H1 (cell line): ENCODE results near the gene OR10A4. TPM values are rescaled to one million over a fixed set of nuclear protein-coding genes. Genes with fewer than 3 reads are reported as not detected.

Experiments used
- CTCF ChIA-PET: fragments of 300-600 bp; sonication (Branson Sonifier 250); formaldehyde crosslinking; loops from one replicate; lab custom pipeline; 2021; ENCODE audit not compliant: partially characterized antibody; lab: Charles Lee
- POLR2A ChIA-PET: fragments of 300-600 bp; sonication (Branson Sonifier 250); formaldehyde crosslinking; loops from one replicate; lab custom pipeline; 2021; ENCODE audit warnings: inconsistent platforms; ENCODE audit not compliant: partially characterized antibody; lab: Charles Lee
- DNase-seq, 2 experiments: peaks; one replicate each; pipeline versions ENCODE4 v3.0.0 to v3.0.0-alpha.2; 2010 to 2022; ENCODE audit warnings: low spot score in 2 of 2, low read depth in 1 of 2, mixed read lengths in 1 of 2
- FAIRE-seq: peaks from 2 replicates; lab custom pipeline; 2011; peaks lifted over from hg19 to GRCh38; lab: Jason Lieb, UNC
- H2AFZ ChIP-seq: 2 replicates; pipeline ENCODE4 v1.8.1; 2012; ENCODE audit warnings: low read length, inconsistent platforms
- H2AK5ac ChIP-seq: 2 replicates; pipeline ENCODE4 v1.6.1; 2013; ENCODE audit warnings: low read depth, low read length
- H2BK120ac ChIP-seq: replicated peaks from 2 replicates; pipeline ENCODE3; 2013; ENCODE audit warnings: low read depth, low read length, inconsistent platforms
- H2BK12ac ChIP-seq: 2 replicates; pipeline ENCODE4 v1.6.1; 2013; ENCODE audit warnings: low read depth, low read length
- H2BK15ac ChIP-seq: 2 replicates; pipeline ENCODE4 v1.6.1; 2013; ENCODE audit warnings: low read length
- H2BK20ac ChIP-seq: 2 replicates; pipeline ENCODE4 v1.6.1; 2013; ENCODE audit warnings: low read length
- H2BK5ac ChIP-seq: 2 replicates; pipeline ENCODE4 v1.6.1; 2013; ENCODE audit warnings: low read depth, low read length
- H3K14ac ChIP-seq: 2 replicates; pipeline ENCODE4 v1.6.1; 2013; ENCODE audit warnings: inconsistent platforms; ENCODE audit not compliant: insufficient read length
- H3K18ac ChIP-seq: 2 replicates; pipeline ENCODE4 v1.6.1; 2013; ENCODE audit warnings: low read length; ENCODE audit errors: extremely low read depth
- H3K23ac ChIP-seq: 2 replicates; pipeline ENCODE4 v1.6.1; 2013; ENCODE audit warnings: inconsistent platforms; ENCODE audit not compliant: insufficient read length
- H3K23me2 ChIP-seq: 2 replicates; pipeline ENCODE4 v1.6.1; 2013; ENCODE audit warnings: low read depth, low read length
- H3K27ac ChIP-seq: 2 replicates; pipeline ENCODE4 v1.6.1; 2011; ENCODE audit warnings: low read depth, low read length, inconsistent platforms
- H3K27me3 ChIP-seq, 4 experiments: replicated peaks in 1 of 4; 1 replicate in 1 of 4; 2 replicates in 3 of 4; pipeline versions ENCODE4 v1.6.1 to v1.8.1; 2011 to 2013; ENCODE audit warnings: low read length in 3 of 4, mild to moderate bottlenecking in 3 of 4, inconsistent platforms in 2 of 4, mixed read lengths in 2 of 4, moderate library complexity in 1 of 4; ENCODE audit not compliant: control insufficient read depth in 3 of 4, insufficient read depth in 3 of 4; ENCODE audit errors: extremely low read depth in 1 of 4
- H3K36me3 ChIP-seq, 4 experiments: 2 replicates each; pipeline versions ENCODE4 v1.6.1 to v1.8.1; 2011 to 2013; ENCODE audit warnings: mild to moderate bottlenecking in 4 of 4, low read length in 3 of 4, moderate library complexity in 2 of 4, control low read depth in 1 of 4, inconsistent platforms in 1 of 4; ENCODE audit not compliant: insufficient read depth in 4 of 4, control insufficient read depth in 2 of 4
- H3K4ac ChIP-seq: replicated peaks from 2 replicates; pipeline ENCODE3; 2013; ENCODE audit warnings: low read length, low read depth, mixed read lengths, inconsistent platforms; ENCODE audit not compliant: insufficient read length
- H3K4me1 ChIP-seq, 4 experiments: replicated peaks in 1 of 4; 1 replicate in 1 of 4; 2 replicates in 3 of 4; pipeline versions ENCODE4 v1.6.1 to v1.8.1; 2011 to 2013; ENCODE audit warnings: low read length in 3 of 4, inconsistent platforms in 2 of 4, mixed read lengths in 1 of 4; ENCODE audit not compliant: insufficient read depth in 4 of 4, control insufficient read depth in 3 of 4
- H3K4me2 ChIP-seq, 2 experiments: 2 replicates each; pipeline versions ENCODE4 v1.6.1 to v1.8.1; 2011 to 2013; ENCODE audit warnings: low read depth in 2 of 2, low read length in 2 of 2, control low read depth in 1 of 2, inconsistent platforms in 1 of 2, mild to moderate bottlenecking in 1 of 2; ENCODE audit not compliant: insufficient read depth in 1 of 2
- H3K4me3 ChIP-seq, 4 experiments: fragments of 200-600, 300-600 bp in 1 of 4; sonication (generic), shearing (Covaris generic), sonication (Bioruptor Twin) in 1 of 4; 2 replicates each; pipeline versions ENCODE4 v1.5.1 to v1.8.1; 2011 to 2016; ENCODE audit warnings: low read length in 4 of 4, low read depth in 3 of 4, control low read depth in 2 of 4, inconsistent platforms in 2 of 4, mild to moderate bottlenecking in 2 of 4, mixed read lengths in 1 of 4, moderate library complexity in 1 of 4; ENCODE audit not compliant: insufficient read depth in 2 of 4; ENCODE audit errors: extremely low read depth in 1 of 4
- H3K56ac ChIP-seq: replicated peaks from 2 replicates; pipeline ENCODE3; 2013; ENCODE audit warnings: low read depth, mild to moderate bottlenecking, mixed read lengths, low read length, inconsistent platforms; ENCODE audit not compliant: insufficient read length
- H3K79me1 ChIP-seq: 2 replicates; pipeline ENCODE4 v1.6.1; 2013; ENCODE audit warnings: low read depth, low read length, control low read depth
- H3K79me2 ChIP-seq, 2 experiments: 2 replicates each; pipeline versions ENCODE4 v1.6.1 to v1.8.1; 2012 to 2013; ENCODE audit warnings: low read length in 2 of 2, mild to moderate bottlenecking in 2 of 2, inconsistent platforms in 1 of 2; ENCODE audit not compliant: insufficient read depth in 2 of 2, control insufficient read depth in 1 of 2
- H3K9ac ChIP-seq, 4 experiments: replicated peaks in 1 of 4; 1 replicate in 1 of 4; 2 replicates in 3 of 4; pipeline versions ENCODE4 v1.6.1 to v1.8.1; 2011 to 2013; ENCODE audit warnings: low read depth in 3 of 4, low read length in 3 of 4, control low read depth in 2 of 4, mild to moderate bottlenecking in 2 of 4, moderate library complexity in 2 of 4, inconsistent platforms in 1 of 4; ENCODE audit errors: extremely low read depth in 1 of 4
- H3K9me3 ChIP-seq, 2 experiments: 2 replicates each; pipeline versions ENCODE4 v1.6.1 to v1.8.1; 2012 to 2013; ENCODE audit warnings: mild to moderate bottlenecking in 2 of 2, moderate library complexity in 2 of 2, control low read depth in 1 of 2, inconsistent platforms in 1 of 2, low read depth in 1 of 2, low read length in 1 of 2, mixed read lengths in 1 of 2; ENCODE audit not compliant: insufficient read depth in 2 of 2
- H4K20me1 ChIP-seq, 2 experiments: replicated peaks in 1 of 2; 2 replicates each; pipeline versions ENCODE3 to v1.8.1; 2011 to 2013; ENCODE audit warnings: inconsistent platforms in 2 of 2, low read length in 2 of 2, mild to moderate bottlenecking in 1 of 2; ENCODE audit not compliant: insufficient read depth in 2 of 2, control insufficient read depth in 1 of 2
- H4K5ac ChIP-seq: 2 replicates; pipeline ENCODE4 v1.6.1; 2013; ENCODE audit warnings: low read length, low read depth, mixed read lengths, inconsistent platforms; ENCODE audit not compliant: insufficient read length
- H4K8ac ChIP-seq: 2 replicates; pipeline ENCODE4 v1.8.0; 2013; ENCODE audit warnings: mild to moderate bottlenecking, moderate library complexity, low read length, inconsistent platforms; ENCODE audit not compliant: insufficient read depth; ENCODE audit errors: extremely low read depth
- H4K91ac ChIP-seq: replicated peaks from 2 replicates; pipeline ENCODE3; 2013; ENCODE audit warnings: low read length, mixed read lengths, inconsistent platforms; ENCODE audit not compliant: insufficient read length
- ATF2 ChIP-seq: IDR thresholded peaks from 2 replicates; pipeline ENCODE4 v1.6.1; 2012; ENCODE audit warnings: low read length, inconsistent platforms
- EGR1 ChIP-seq: IDR thresholded peaks from 2 replicates; pipeline ENCODE4 v1.6.1; 2011; ENCODE audit warnings: low read depth, low read length, borderline replicate concordance
- FOSL1 ChIP-seq: IDR thresholded peaks from 2 replicates; pipeline ENCODE4 v1.6.1; 2011; ENCODE audit warnings: mild to moderate bottlenecking, low read depth, low read length, moderate library complexity; ENCODE audit not compliant: insufficient read depth
- GTF2F1 ChIP-seq: IDR thresholded peaks from 2 replicates; pipeline ENCODE4 v1.6.1; 2012; ENCODE audit warnings: low read depth, low read length, improper control_type of control experiment, borderline replicate concordance
- KDM5A ChIP-seq: fragments of 200-600 bp; IDR thresholded peaks from 2 replicates; pipeline ENCODE4 v1.7.1; 2012; ENCODE audit warnings: mild to moderate bottlenecking, low read length, inconsistent platforms, mixed read lengths
- MAFK ChIP-seq: IDR thresholded peaks from 2 replicates; pipeline ENCODE4 v1.6.1; 2012; ENCODE audit warnings: low read depth, mild to moderate bottlenecking, improper control_type of control experiment, low read length
- PHF8 ChIP-seq: fragments of 200-600 bp; sonication (generic); conservative IDR thresholded peaks from 2 replicates; pipeline ENCODE4 v1.7.1; 2012; ENCODE audit warnings: low read depth, mild to moderate bottlenecking, inconsistent platforms, low read length, moderate library complexity
- POLR2A ChIP-seq, 2 experiments: IDR thresholded peaks; 1 replicate in 1 of 2; 2 replicates in 1 of 2; pipeline ENCODE4 v1.6.1; 2011; ENCODE audit warnings: low read depth in 2 of 2, low read length in 2 of 2, mild to moderate bottlenecking in 2 of 2; ENCODE audit errors: control extremely low read depth in 1 of 2
- POU5F1 ChIP-seq: IDR thresholded peaks from 2 replicates; pipeline ENCODE4 v1.6.1; 2011; ENCODE audit warnings: low read depth, mild to moderate bottlenecking, low read length, moderate library complexity
- RAD21 ChIP-seq, 2 experiments: IDR thresholded peaks in 1 of 2; conservative IDR thresholded peaks in 1 of 2; 2 replicates each; pipeline ENCODE4 v1.6.1; 2011; ENCODE audit warnings: low read depth in 2 of 2, low read length in 2 of 2, improper control_type of control experiment in 1 of 2, inconsistent platforms in 1 of 2, mild to moderate bottlenecking in 1 of 2, moderate library complexity in 1 of 2
- RBBP5 ChIP-seq: IDR thresholded peaks from 2 replicates; pipeline ENCODE4 v1.7.1; 2012; ENCODE audit warnings: low read depth, mild to moderate bottlenecking, inconsistent platforms, low read length, moderate library complexity, borderline replicate concordance
- SIN3A ChIP-seq, 2 experiments: IDR thresholded peaks in 1 of 2; conservative IDR thresholded peaks in 1 of 2; 2 replicates each; pipeline ENCODE4 v1.6.1; 2011 to 2012; ENCODE audit warnings: low read length in 2 of 2, improper control_type of control experiment in 1 of 2, low read depth in 1 of 2, mild to moderate bottlenecking in 1 of 2
- SP2 ChIP-seq: IDR thresholded peaks from 2 replicates; pipeline ENCODE4 v1.6.1; 2012; ENCODE audit warnings: mild to moderate bottlenecking, low read length, inconsistent platforms
- SP4 ChIP-seq: IDR thresholded peaks from 2 replicates; pipeline ENCODE4 v1.6.1; 2012; ENCODE audit warnings: low read length, inconsistent platforms
- polyA plus RNA-seq, 7 experiments: library from polyadenylated mRNA; depleted of rRNA in 3 of 7; stranded (reverse) in 5 of 7; unstranded in 2 of 7; fragments of >200 nt in 5 of 7; fragments of 200-250 nt in 2 of 7; gene quantifications; 1 replicate in 5 of 7; 2 replicates in 1 of 7; 4 replicates in 1 of 7; pipeline versions ENCODE4 v1.2.1 to v1.2.3, GENCODE V29; 2011 to 2013; ENCODE audit warnings: missing spikeins in 2 of 7, mixed read lengths in 2 of 7
- total RNA-seq: library from RNA; stranded (reverse); fragmentation: NEBNext Ultra II Directional; extraction: Animal tissue kit (Norgen Biotek cat#: 25700); gene quantifications from 2 replicates; pipeline ENCODE4 v1.2.1, GENCODE V29; 2021

Gene OR10A4
- total and polyA plus RNA-seq, 2 of the 8 experiments (the other 6 are each of a cell fraction or from before 2014, with no cell fraction given): not detected

GRCh38 chr11:6841694-6842093 lies 34.7 kb upstream of the OR10A4 start:
- Histone ChIP-seq H3K27me3 (no peaks in the 10 kb centered on the region), H4K20me1 (no peaks in the 10 kb centered on the region), H3K27ac (no peak overlapping the region), H3K4me2 (no peak overlapping the region), H3K56ac (no peak overlapping the region), H2BK12ac (no peak overlapping the region), H4K91ac (no peak overlapping the region), H3K23me2 (no peaks in the 10 kb centered on the region), H3K9ac (no peak overlapping the region), H2AK5ac (no peak overlapping the region), H2BK120ac (no peak overlapping the region), H3K9me3 (no peaks in the 10 kb centered on the region; a peak in 1 of 4 replicates), H2BK15ac (no peak overlapping the region), H3K18ac (no peak overlapping the region), H3K79me2 (no peaks in the 10 kb centered on the region), H2BK5ac (no peak overlapping the region), H2AFZ (no peak overlapping the region), H3K36me3 (no peaks in the 10 kb centered on the region), H4K8ac (no peak overlapping the region), H2BK20ac (no peak overlapping the region), H3K4me1 (peaks cover 0 to 3% (median 0%) of the 10 kb centered on the region in 4 experiments; a peak in 1 of 7 replicates), H3K23ac (no peak overlapping the region), H3K14ac (no peak overlapping the region), H3K79me1 (no peaks in the 10 kb centered on the region), H3K4me3 (no peak overlapping the region), H3K4ac (no peak overlapping the region), H4K5ac (no peak overlapping the region)
- DNase-seq (no peak), FAIRE-seq (no peak)
- POLR2A ChIA-PET: no interaction called here
- CTCF ChIA-PET: no interaction called here
- TF ChIP-seq RBBP5: no peak
- no peak for TF ChIP-seq PHF8
- no peak for TF ChIP-seq SP2
- no peak for TF ChIP-seq FOSL1
- no peak for TF ChIP-seq SP4
- no peak for TF ChIP-seq KDM5A
- TF ChIP-seq ATF2: no peak
- TF ChIP-seq MAFK: no peak
- no peak for TF ChIP-seq RAD21 (IDR thresholded peaks at IDR 0.05 in 1 of 2, conservative IDR thresholded peaks at IDR 0.05 in 1 of 2; ENCODE audit: low read depth in 2 of 2, low read length in 2 of 2)
- TF ChIP-seq GTF2F1: no peak
- no peak for TF ChIP-seq SIN3A (conservative IDR thresholded peaks at IDR 0.05 in 1 of 2, IDR thresholded peaks at IDR 0.05 in 1 of 2; ENCODE audit: low read depth in 1 of 2, low read length in 2 of 2)
- no peak for TF ChIP-seq EGR1
- no peak for TF ChIP-seq POU5F1
- no peak for TF ChIP-seq POLR2A (IDR thresholded peaks at IDR 0.05; ENCODE audit: control extremely low read depth in 1 of 2, low read depth in 2 of 2, low read length in 2 of 2)
